GM19395 (cell line): ENCODE data around the gene LSS.
A peak's percentile ranks its signal among the peaks of the same experiment; 100 is the strongest.

Experiments
- ATAC-seq: cut with Tn5 transposase; IDR thresholded peaks from one replicate; pipeline ENCODE4 v1.9.1; 2021; ENCODE audit warnings: mild to moderate bottlenecking, moderate library complexity; ENCODE audit not compliant: unreplicated experiment

LSS gene

DNA sequence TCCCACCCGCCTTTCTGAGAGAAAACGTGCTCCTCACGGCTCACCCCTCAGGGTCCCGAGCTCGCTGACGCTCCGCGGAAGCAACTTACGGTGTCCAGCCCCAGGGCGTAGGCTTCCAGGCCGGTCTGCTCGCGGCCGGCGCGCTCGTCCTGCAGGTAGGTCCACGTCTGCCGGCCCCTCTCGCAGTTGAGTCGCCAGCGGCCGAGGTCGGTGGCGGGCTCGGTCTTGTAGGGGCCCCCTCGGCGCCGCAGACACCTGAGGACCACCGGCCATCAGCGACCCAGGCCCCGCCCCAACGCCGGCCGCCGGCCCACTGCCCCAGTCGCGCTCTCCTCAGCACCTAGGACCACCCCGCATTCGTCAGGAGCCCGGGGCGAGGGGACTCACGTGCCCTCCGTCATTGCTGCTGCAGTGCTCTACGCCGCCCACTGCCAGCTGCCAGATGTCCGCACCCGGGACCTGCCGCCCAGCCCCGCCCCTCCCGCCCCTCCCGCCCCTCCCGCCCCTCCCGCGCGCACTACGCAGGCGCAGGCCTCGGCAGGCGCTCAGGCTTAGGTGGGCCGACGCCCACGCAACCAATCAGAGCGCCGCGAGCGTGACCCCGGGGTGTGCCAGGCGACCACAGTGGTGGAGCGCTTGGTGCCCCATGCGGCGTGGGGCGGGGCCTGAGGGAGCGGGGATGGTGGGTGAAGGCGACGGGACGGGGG is at the start of gene LSS:
LSS (minus strand) TSS at position 430 of the 707 bp plus-strand sequence; CDS start at position 401, 29 bp downstream.
- ATAC-seq, result peak; percentile 76

GRCh38 chr21:46274797-46275390 is 46.3 kb upstream of the LSS start:
- ATAC-seq, result no peak

DNA sequence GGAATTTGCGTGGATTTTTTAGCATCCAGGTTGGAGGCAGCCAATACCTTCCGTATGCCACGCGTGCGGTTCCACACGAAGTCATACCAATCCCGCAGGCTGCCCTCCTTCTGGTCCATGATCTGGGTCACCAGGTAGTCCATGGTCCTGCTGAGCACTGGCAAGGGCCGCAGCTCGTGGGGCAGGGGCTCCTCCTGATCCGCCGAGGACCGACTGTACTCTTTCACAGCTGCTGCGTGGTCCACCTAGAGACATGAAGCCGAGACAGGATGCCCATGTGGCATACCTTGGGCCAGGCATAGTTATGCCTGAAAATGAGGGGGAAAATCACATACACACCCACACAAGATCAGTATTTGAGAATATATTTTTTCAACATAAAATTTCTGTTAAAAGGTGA is 44.8 kb upstream of the LSS start:
- no peak for ATAC-seq

- ATAC-seq, result no peak
Observed at GRCh38 chr21:46269466-46269865, 40.9 kb upstream of the LSS start.

DNA sequence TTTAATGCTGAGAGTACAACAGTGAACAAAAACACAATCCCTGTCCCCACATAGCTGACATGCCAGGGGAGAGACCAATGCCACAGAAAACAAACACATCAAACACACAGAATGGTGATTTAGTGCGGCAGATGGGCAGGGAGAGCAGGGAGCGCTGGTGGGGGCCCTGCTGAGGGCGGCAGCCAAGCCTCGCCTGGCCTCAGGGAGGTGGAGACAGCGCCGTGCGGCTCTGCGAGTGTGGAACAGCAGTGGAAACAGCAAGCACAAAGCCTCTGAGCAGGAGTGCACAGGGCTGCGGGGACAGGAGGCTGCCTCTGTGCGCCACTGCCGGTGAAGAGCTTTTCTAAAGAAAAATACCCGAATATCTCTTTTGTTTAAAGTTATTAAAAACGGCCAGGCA is 39.8 kb upstream of the LSS start:
- no peak for ATAC-seq

DNA sequence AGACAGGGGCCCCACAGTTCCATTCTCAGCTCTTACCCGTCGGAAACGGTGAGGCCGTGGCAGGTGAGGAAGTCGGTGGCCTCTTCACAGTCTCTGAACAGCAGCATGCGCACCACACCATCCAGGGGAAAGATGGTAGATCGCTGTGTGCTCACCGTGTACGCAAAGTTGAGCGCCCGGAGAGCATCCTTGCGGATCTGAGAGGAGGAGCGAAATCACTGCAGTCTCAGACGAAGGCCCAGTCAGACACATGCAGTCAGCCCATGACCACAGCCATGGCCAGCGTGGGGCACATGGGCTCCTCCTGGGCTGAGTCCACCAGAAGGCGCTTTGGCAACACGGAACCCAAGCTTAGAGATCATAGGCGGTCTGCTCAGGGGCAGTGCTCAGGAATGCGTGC is 38.4 kb upstream of the LSS start:
- no peak for ATAC-seq

DNA sequence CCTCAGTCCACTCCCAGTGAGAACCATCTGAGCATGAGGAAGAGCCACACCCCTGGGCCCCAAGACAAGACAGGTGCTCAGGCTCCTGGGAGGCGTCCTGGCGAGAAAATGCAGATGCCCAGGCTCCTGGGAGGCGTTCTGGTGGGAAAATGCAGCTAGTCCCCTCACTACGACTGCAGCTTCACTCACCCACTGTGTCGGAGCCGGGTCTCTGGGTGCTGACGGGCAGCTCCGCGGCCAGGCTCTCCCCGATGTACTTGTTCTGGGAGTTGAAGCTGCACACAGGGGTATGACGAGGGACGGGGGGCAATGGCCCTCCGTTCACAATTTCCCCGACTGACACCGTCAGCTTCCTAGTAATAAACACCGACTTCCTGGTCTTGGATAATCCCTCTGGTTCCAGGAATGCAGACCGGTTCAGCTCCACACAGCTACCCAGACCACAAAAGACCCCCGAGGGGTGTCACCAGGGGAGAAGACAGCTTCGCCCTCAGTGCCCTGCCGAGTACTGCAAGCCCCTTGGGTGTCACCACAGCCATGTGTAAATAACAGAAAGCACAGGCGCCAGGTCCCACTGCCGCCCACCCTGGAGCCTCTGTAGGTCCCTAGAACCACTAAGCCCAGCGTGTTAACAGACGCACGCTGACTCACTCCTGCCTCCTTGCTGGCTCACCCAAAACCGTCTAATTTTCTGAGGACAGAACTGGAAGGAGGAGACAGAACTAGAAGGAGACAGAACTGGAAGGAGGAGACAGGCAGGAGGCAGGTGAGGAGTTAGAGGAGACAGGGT is 37.4 kb upstream of the LSS start:
- no peak for ATAC-seq

DNA sequence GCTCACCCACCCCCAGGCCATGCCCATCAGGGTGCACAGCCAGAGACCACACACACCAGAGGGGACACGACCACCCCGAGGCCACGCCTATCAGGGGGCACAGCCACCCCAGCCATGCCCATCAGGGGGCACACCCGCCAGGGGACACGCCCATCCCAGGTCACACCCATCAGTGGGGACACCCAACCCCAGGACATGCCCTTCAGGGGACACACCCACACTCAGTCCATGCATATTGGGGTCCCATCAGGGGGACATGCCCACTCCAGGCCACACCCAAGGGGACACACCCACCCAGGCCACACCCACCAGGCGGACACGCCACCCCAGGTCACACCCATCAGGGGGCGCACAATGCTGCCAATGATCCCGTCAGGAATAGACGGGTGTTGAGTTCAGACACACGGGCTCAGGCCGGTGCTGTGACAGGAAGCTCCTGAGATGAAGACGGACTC is 36.1 kb upstream of the LSS start:
- ATAC-seq, result no peak

- no peak for ATAC-seq
Observed at GRCh38 chr21:46264046-46264689, 35.6 kb upstream of the LSS start.

- no peak for ATAC-seq
Observed at GRCh38 chr21:46256501-46256994, 28.0 kb upstream of the LSS start.

DNA sequence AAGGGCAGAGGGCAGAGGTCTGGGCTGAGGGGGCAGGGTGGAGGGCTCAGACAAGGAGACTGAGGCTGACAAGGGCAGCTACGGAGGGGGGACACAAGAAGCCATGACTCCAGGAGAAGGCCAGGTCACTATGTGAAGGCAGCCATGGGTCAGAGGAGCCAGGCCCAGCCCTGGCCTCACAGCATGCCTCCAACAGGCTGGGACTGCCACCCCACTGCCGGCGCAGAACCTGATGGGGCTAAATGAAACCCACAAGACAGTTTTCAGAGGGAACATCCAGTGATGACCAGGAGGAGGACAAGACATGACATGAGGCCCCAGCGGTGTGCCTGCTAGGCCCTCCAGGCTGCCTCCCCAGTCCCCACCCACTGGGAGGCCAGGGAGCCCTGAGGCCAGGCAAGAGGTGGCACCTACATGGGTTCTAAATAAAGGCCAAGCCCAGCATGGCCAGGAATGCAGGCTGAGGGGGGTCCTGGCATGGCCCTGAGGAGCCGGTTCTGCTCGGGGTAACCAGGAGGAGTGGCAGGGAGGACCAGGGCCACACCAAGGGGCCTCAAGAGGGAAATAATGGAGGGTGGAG is 27.3 kb upstream of the LSS start:
- no peak for ATAC-seq

DNA sequence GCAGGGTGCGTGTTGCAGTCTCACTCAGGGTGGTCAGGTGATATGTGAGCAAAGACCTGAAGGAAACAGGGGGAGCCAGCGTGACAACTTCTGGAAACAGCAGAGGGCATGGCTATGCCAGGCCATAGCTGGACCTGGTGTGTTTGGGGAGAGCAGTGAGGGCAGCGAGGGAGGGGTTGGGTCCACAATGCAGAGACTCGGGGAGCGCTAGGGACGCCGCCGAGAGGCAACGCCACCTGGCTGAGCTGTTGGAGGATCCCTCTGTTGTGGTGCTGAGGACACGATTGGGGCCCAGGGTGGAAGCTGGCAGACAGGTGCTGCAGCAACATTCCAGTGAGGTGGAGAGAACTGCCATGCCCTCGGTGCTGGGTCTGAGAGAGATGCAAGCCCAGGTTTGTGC is 26.6 kb upstream of the LSS start:
- ATAC-seq, result no peak

GRCh38 chr21:46254208-46254975 is 25.8 kb upstream of the LSS start:
- peak; percentile 53 for ATAC-seq

DNA sequence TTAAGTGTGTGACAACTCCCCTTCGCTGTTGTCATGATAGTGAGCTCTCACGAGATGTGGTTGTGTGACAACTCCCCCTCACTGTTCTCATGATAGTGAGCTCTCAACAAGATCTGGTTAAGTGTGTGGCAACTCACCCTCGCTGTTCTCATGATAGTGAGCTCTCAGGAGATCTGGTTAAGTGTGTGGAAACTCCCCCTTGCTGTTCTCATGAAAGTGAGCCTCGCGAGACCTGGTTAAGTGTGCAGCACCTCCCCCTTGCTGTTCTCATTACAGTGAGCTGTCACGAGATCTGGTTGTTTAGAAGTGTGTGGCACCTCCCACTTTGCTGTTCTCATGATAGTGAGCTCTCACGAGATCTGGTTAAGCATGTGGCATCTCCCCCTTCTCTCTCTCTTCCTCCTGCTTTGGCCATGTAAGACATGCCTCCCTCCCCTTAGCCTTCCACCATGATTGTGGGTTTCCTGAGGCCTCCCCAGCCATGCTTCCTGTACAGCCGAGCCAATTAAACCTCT is 25.1 kb upstream of the LSS start:
- ATAC-seq, result peak; percentile 64

DNA sequence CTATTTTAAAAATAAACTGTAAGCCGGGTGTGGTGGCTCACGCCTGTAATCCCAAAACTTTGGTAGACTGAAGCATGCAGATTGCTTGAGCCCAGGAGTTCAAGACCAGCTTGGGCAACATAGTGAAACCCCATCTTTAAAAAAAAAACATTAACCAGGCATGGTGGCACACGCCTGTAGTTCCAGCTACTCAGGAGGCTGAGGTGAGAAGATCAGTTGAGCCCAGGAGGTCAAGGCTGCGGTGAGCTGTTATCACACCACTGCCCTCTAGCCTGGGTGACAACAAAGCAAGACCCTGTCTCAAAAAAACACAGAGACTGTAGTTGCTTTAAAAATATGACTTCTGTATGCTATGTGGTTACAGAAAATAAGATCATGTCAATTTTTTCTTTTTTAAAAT is 24.3 kb upstream of the LSS start:
- ATAC-seq, result no peak

DNA sequence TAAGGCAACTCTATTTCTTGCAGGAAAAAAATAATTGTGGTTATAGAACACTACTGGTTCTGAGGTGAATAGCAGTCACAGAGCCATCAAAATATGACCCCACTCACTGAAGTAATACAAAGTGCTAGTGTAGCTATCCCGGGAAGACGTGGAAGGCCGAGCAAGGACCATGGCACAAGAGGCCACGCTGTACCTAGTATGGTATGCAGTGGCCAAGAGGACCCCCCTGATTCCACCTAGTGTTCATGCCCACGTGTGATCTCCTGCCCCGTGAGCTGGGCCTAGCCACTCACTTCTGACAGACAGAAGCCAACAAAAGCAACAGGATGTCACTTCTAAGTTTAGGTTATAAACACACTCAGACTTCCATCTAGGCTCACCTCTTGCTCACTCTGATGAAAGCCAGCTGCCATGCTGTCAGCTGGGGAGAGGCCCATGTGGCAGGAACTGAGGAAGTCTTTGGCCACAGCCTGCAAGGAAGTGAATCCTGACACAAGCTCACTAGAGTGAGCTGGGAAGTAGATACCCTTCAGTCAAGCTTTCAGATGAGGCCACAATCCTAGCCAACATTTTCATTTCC is 21.7 kb upstream of the LSS start:
- ATAC-seq, result no peak

- ATAC-seq, result no peak
Observed at GRCh38 chr21:46248827-46249226, 20.3 kb upstream of the LSS start.

DNA sequence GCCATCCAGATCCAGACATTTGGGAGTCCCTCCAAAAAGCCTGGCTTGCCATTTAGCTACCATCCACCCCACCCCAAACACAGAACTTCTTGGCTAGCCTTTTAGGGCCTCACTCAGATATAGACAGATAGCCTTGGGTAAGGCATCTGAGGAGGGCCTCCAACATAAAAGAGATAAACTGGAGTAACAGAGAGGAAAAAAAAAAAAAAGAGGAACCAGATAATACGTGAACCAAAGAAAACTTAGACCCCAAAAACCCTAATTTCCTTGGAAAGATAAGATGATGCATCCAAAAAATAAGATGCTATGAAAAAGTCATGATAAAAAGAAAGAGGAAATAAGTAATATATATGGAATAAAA is 19.8 kb upstream of the LSS start:
- ATAC-seq, result no peak

DNA sequence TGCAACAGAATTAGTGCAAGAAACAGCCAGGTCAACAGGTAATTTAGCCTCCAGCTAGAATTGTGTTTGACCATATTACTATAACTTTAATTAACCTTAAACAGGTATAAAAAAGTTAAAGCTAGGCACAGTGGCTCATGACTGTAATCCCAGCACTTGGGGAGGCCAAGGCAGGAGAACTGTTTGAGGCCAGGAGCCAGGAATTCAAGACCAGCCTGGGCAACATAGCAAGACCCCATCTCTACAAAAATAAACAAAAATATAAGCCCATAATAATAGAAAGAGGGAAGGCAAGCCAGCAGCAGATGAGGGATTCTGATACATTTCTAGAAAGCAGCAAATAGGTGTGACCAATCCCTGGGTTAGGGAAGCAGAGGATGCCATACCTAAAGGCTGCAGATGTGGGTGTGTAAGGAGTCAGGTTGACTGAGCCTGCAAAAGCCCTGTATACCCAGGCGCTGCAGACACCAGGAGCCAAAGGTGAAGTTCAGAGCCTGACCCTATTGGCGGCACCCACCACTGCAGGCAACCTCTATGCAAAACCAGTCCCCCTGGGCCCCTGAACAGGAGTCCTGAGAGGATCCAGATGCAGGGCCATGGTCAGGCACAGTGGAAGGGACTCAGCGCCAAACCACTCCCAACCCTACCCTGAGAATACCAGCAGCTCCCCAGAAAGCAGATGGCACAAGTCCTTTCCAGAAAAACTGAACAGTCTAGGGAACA is 19.3 kb upstream of the LSS start:
- ATAC-seq, result no peak
